ENCODE measurements around the gene GABRP.

- TF ChIP-seq CHD2 (IDR thresholded peaks at IDR 0.05; ENCODE audit: low read length, partially characterized antibody) (no peak), CTCF (IDR thresholded peaks at IDR 0.05) (no peak), TEAD4 (IDR thresholded peaks at IDR 0.05; ENCODE audit: borderline replicate concordance, insufficient read depth) (no peak), RCOR1 (IDR thresholded peaks at IDR 0.05; ENCODE audit: low read length) (no peak)
These were observed 9.4 kb downstream of the GABRP start for GRCh38 chr5:170792878-170793277.

Measured in SK-N-SH (cell line).